HG03378 (cell line): ENCODE data around the gene JAG1.
"Not testable (repeated sequence)": the region's sequence is repeated elsewhere in the genome, so short reads cannot be mapped to it uniquely, and the experiment has no call there.

Source experiments
- ATAC-seq: cut with Tn5 transposase; IDR thresholded peaks from one replicate; pipeline ENCODE4 v1.9.1; 2021; ENCODE audit warnings: mild to moderate bottlenecking, moderate library complexity; ENCODE audit not compliant: unreplicated experiment

JAG1 gene

GRCh38 chr20:10639077-10639736, 34.6 kb downstream of the JAG1 start:
- ATAC-seq: no peak

GRCh38 chr20:10637563-10637962, 36.2 kb downstream of the JAG1 start:
- ATAC-seq: no peak

GRCh38 chr20:10637031-10637559, 36.7 kb downstream of the JAG1 start:
- ATAC-seq: no peak

- no peak for ATAC-seq
These were observed 37.4 kb downstream of the JAG1 start for GRCh38 chr20:10636326-10636818.

- ATAC-seq: no peak
These were observed 38.2 kb downstream of the JAG1 start for GRCh38 chr20:10635476-10636208.

GRCh38 chr20:10634683-10635411, 39.0 kb downstream of the JAG1 start:
- no peak for ATAC-seq

GRCh38 chr20:10634211-10634610, 39.6 kb downstream of the JAG1 start:
- no peak for ATAC-seq

- no peak for ATAC-seq
These were observed 40.1 kb downstream of the JAG1 start for GRCh38 chr20:10633718-10634117.

GRCh38 chr20:10632721-10633509, 40.9 kb downstream of the JAG1 start:
- ATAC-seq: no peak

GRCh38 chr20:10631126-10631525, 42.7 kb downstream of the JAG1 start:
- ATAC-seq: no peak

GRCh38 chr20:10629946-10630650, 43.7 kb downstream of the JAG1 start:
- no peak for ATAC-seq

- no peak for ATAC-seq
These were observed 46.9 kb downstream of the JAG1 start for GRCh38 chr20:10626896-10627295.

- no peak for ATAC-seq
These were observed 48.2 kb downstream of the JAG1 start for GRCh38 chr20:10625641-10626040.

GRCh38 chr20:10622657-10623418, 51.0 kb downstream of the JAG1 start:
- ATAC-seq: no peak

GRCh38 chr20:10621149-10621548, 52.6 kb downstream of the JAG1 start:
- no peak for ATAC-seq

GRCh38 chr20:10619427-10619826, 54.4 kb downstream of the JAG1 start:
- ATAC-seq: no peak

- ATAC-seq: no peak
These were observed 55.1 kb downstream of the JAG1 start for GRCh38 chr20:10618611-10619245.

- ATAC-seq: not testable (repeated sequence)
These were observed 56.2 kb downstream of the JAG1 start for GRCh38 chr20:10617549-10618133.
